HEK293 (cell line): Measurements from ENCODE around the gene PDSS1.

Experiments used
- PRDM1 ChIP-seq: fragments of 450-650 bp; formaldehyde crosslinking; IDR thresholded peaks from 2 replicates; pipeline ENCODE4; 2016; ENCODE audit warnings: missing biosample characterization, missing genetic modification characterization
- ZNF302 ChIP-seq: fragments of 450-650 bp; formaldehyde crosslinking; IDR thresholded peaks from 2 replicates; pipeline ENCODE4 v1.5.1; 2016; ENCODE audit warnings: missing biosample characterization, missing genetic modification characterization, low read depth
- ZNF501 ChIP-seq: fragments of 450-650 bp; formaldehyde crosslinking; IDR thresholded peaks from 2 replicates; pipeline ENCODE4 v1.5.1; 2016; ENCODE audit warnings: missing biosample characterization, missing genetic modification characterization
- TF ChIP-seq, protein P1 (sequence below): fragments of 450-650 bp; formaldehyde crosslinking; IDR thresholded peaks from 2 replicates; pipeline ENCODE4 v1.5.1; 2016; ENCODE audit warnings: missing biosample characterization, missing genetic modification characterization
- TF ChIP-seq, protein P2 (sequence below): fragments of 450-650 bp; formaldehyde crosslinking; IDR thresholded peaks from 2 replicates; pipeline ENCODE4 v1.5.1; 2016; ENCODE audit warnings: missing biosample characterization, missing genetic modification characterization, low read depth

DNA sequence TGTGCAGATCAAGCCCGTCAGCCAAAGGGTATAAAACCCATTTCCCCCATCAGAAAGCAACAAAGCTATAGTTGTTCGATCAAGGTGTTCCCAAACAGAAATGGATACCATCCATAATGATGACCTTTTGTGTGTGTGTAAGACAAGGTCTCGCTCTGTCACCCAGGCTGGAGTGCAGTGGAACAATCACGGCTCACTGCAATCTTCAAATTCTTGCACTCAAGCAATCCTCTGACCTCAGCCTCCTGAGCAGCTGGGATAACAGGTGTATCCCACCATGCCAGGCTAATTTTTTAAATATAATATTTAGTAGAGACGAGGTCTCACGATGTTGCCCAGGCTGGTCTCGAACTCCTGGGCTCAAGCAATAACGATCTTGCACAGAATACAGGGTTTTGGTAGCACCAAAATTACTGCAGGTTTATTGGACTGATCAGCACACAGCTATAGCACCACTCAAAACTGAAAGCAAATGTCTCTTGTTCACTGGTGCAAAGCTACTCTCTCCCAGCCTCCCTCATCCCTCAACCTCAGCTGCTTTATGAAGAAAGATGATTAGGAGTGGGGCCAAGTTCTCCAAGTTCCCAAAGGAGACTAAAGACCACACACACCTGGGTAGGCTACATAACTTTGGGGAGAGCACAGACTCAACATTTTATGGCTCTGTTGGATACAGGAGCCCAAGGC is 82.7 kb downstream of the PDSS1 start:
- TF ChIP-seq, protein P1, sequence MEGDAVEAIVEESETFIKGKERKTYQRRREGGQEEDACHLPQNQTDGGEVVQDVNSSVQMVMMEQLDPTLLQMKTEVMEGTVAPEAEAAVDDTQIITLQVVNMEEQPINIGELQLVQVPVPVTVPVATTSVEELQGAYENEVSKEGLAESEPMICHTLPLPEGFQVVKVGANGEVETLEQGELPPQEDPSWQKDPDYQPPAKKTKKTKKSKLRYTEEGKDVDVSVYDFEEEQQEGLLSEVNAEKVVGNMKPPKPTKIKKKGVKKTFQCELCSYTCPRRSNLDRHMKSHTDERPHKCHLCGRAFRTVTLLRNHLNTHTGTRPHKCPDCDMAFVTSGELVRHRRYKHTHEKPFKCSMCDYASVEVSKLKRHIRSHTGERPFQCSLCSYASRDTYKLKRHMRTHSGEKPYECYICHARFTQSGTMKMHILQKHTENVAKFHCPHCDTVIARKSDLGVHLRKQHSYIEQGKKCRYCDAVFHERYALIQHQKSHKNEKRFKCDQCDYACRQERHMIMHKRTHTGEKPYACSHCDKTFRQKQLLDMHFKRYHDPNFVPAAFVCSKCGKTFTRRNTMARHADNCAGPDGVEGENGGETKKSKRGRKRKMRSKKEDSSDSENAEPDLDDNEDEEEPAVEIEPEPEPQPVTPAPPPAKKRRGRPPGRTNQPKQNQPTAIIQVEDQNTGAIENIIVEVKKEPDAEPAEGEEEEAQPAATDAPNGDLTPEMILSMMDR (tag by site-specific recombination): no peak
- TF ChIP-seq, protein P2, sequence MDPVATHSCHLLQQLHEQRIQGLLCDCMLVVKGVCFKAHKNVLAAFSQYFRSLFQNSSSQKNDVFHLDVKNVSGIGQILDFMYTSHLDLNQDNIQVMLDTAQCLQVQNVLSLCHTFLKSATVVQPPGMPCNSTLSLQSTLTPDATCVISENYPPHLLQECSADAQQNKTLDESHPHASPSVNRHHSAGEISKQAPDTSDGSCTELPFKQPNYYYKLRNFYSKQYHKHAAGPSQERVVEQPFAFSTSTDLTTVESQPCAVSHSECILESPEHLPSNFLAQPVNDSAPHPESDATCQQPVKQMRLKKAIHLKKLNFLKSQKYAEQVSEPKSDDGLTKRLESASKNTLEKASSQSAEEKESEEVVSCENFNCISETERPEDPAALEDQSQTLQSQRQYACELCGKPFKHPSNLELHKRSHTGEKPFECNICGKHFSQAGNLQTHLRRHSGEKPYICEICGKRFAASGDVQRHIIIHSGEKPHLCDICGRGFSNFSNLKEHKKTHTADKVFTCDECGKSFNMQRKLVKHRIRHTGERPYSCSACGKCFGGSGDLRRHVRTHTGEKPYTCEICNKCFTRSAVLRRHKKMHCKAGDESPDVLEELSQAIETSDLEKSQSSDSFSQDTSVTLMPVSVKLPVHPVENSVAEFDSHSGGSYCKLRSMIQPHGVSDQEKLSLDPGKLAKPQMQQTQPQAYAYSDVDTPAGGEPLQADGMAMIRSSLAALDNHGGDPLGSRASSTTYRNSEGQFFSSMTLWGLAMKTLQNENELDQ (tag by site-specific recombination): no peak
- no peak for TF ChIP-seq PRDM1
- TF ChIP-seq ZNF501 (tag by site-specific recombination): no peak
- TF ChIP-seq ZNF302: no peak
